Cardiac septum (tissue), 1 donor: ENCODE data around the gene EN1. TPM values are rescaled to one million over a fixed set of nuclear protein-coding genes. Genes with fewer than 3 reads are reported as not detected.

Experiments
- DNase-seq: peaks from one replicate; pipeline ENCODE4 v3.0.0-alpha.2; 2020; ENCODE audit warnings: low spot score
- intact Hi-C: fragments of 100-400 bp; cut with DNase I; formaldehyde crosslinking; loops from one replicate; pipeline ENCODE4 v1.14.0; 2022
- total RNA-seq: library from RNA; stranded (reverse); fragmentation: NEBNext Ultra II Directional; extraction: Animal tissue kit (Norgen Biotek cat#: 25700); gene quantifications from one replicate; pipeline ENCODE4 v1.2.1, GENCODE V29; 2021
- donor health status: DM: no; HTN: no; CAD: no.

EN1 gene
- total RNA-seq, 1 donor from 2014 or later: 0.13 TPM

DNA sequence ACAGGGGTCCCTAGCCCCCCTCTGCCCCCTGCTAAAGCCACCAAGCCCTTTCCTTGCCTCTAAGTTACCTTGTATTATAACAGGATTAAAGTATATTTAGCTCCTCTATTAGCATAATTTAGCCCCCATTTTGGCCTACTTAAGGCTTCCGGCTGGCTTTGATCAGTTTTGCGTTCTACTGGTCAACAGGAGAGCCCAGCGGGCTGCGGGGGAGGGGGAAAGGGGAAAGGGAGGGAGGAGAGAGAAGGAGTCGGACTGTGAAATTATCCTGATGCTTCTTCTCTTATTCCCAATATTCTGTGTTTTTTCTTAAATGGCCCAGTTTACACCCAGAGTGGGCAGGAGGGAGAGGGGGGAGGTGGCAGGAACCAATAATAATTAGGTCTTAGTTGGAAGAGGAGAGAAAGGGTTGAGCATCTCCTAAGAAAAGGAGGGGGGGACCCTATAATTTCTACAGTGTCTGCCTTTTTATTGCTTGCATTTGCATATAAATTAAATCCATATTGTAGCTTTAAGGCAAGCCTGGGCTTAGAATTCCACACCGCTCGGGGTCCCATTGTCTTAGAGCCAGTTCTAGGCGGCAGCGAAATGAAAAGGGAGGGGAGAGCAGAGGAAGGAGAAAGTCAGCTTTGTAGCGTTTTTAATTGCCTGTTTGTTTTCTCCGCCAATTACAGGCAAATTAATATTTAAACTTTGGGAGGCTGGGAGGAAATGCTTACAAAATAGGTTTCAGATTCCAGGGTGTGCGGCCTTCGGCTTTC is 39.6 kb downstream of the EN1 start:
- intact Hi-C loops: no loop called here
- no peak for DNase-seq

- DNase-seq: no peak
- intact Hi-C loops: no loop called here
Measured at GRCh38 chr2:118806797-118807667, 40.4 kb downstream of the EN1 start.

- intact Hi-C loops: no loop called here
- no peak for DNase-seq
Measured at GRCh38 chr2:118805064-118805690, 42.3 kb downstream of the EN1 start.

GRCh38 chr2:118803012-118803411 is 44.4 kb downstream of the EN1 start:
- intact Hi-C loops: no loop called here
- DNase-seq: no peak

DNA sequence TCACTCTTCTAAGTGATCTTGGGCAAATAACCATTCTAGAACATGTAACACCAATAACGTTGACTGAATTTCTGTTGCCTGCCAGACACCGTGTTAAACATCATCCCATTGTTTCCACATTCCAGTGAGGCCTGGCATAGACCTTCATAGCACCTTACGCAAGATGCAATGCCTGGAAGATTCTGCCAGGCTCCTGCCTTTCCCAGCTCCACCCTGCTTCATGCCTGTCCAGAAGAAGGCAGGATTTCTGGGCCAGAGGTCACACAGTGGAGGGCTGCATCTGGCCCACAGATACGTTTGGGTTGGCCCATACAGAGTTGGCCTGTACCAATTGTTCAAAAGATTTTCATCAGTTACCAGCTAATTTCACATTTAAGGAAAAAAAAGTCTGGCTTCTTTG is 46.3 kb downstream of the EN1 start:
- DNase-seq: no peak
- intact Hi-C loops: no loop called here

DNA sequence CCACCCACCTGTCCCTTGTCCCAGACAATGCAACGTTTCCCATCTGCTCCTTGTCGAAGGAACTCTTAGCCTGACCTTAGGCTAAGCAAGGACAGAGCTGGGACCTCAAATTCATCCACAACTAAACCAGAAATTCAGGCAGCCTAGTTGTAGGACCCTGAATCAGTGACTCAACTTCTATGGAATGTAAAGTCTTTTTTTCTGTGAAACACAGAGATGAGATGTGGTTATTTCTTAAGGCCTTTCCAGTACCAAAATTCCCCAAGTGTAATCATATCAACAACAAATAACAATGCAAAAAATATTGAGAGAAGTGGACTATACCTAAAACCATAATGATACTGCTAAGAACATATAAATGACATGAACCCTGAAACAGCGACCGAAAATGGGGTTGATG is 46.7 kb downstream of the EN1 start:
- DNase-seq: no peak
- intact Hi-C loops: no loop called here

- intact Hi-C loops: no loop called here
- DNase-seq: no peak
Measured at GRCh38 chr2:118794546-118794945, 52.9 kb downstream of the EN1 start.

Other genes with a start within 250 kb of the EN1 start
- 0.92 TPM for gene MARCO, start 94.5 kb upstream of the EN1 start, total RNA-seq